ENCODE data around the gene AADACL4. TPM values are rescaled to one million over a fixed set of nuclear protein-coding genes. Genes with fewer than 3 reads are reported as not detected.
"Not testable (repeated sequence)": the region's sequence is repeated elsewhere in the genome, so short reads cannot be mapped to it uniquely, and the experiment has no call there.

AADACL4 gene
- total and polyA plus RNA-seq, 5 donors from 2014 or later = not detected

DNA sequence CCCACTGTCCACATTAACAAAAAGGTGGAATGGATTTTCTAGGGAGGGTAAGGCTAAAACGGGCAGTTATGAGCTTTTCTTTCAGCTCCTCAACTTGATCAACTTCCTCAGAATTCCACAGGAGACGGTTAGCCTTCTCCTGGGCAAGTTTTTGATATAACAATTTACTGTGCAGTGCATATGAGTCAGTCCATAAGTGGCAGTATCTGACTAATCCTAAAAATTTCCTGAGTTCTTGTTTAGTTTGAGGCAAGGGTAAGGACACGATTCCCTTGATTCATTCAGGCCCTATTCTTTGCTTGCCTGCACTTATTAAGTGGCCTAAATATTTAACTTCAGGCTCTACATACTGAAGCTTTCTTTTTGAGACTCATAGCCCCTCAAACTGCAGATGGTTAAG lies 65.8 kb downstream of the AADACL4 start:
- Histone ChIP-seq H3K36me3 (ENCODE audit: control insufficient read depth, insufficient read depth, low read length) (no peaks in the 10 kb centered on the region), H3K4me1 (ENCODE audit: control insufficient read depth, insufficient read depth, low read length, poor library complexity, severe bottlenecking) (no peaks in the 10 kb centered on the region), H3K27me3 (ENCODE audit: control insufficient read depth, insufficient read depth, low read length) (no peaks in the 10 kb centered on the region), H3K27ac (ENCODE audit: insufficient read depth, low read length, poor library complexity, severe bottlenecking) (no peak overlapping the region), H3K4me3 (ENCODE audit: low read depth, low read length) (no peak overlapping the region), H3K9me3 (ENCODE audit: control insufficient read depth in 2 of 2, low read length in 2 of 2) (no peaks in the 10 kb centered on the region)
- no peak overlapping the region for H3K27ac Mint-ChIP-seq
- H3K27me3 Mint-ChIP-seq = peaks cover 21% of the 10 kb centered on the region
- H3K4me3 Mint-ChIP-seq = no peak overlapping the region
- no peaks in the 10 kb centered on the region for H3K36me3 Mint-ChIP-seq
- DNase-seq (no peak), ATAC-seq (ENCODE audit: low read depth in 2 of 2) (no peak)
- H3K9me3 Mint-ChIP-seq = peaks cover 0 to 6% (median 3%) of the 10 kb centered on the region in 7 donors
- no peaks in the 10 kb centered on the region for H3K4me1 Mint-ChIP-seq

DNA sequence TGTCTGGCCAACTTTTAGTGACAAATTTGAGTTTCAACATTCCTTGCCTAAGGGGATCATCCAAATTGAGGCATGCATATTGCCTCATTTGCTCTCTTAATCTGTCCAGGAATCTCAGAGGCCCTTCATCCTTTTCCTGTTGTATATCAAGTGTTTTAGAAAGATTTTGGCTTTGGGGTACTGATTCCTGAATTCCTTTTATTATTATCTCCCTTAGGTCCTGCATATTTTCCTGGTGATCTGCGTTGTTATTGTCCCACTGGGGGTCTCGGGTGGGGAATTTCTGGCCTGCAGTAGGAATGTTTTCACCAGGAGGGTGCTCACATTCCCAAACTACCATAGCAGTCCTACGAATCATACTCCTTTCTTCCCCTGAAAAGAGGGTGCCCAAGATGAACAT lies 67.7 kb downstream of the AADACL4 start:
- ATAC-seq (ENCODE audit: low read depth in 2 of 2) (no peak), DNase-seq (no peak)
- no peak overlapping the region for H3K4me3 Mint-ChIP-seq
- H3K27ac Mint-ChIP-seq = no peak overlapping the region
- H3K4me3 ChIP-seq (ENCODE audit: low read depth, low read length) = no peak overlapping the region
- no peaks in the 10 kb centered on the region for H3K36me3 ChIP-seq (ENCODE audit: control insufficient read depth, insufficient read depth, low read length)
- no peaks in the 10 kb centered on the region for H3K9me3 ChIP-seq (ENCODE audit: control insufficient read depth in 2 of 2, low read length in 2 of 2)
- no peaks in the 10 kb centered on the region for H3K4me1 Mint-ChIP-seq
- peaks cover 27% of the 10 kb centered on the region for H3K27me3 Mint-ChIP-seq
- no peaks in the 10 kb centered on the region for H3K4me1 ChIP-seq (ENCODE audit: control insufficient read depth, insufficient read depth, low read length, poor library complexity, severe bottlenecking)
- H3K27me3 ChIP-seq (ENCODE audit: control insufficient read depth, insufficient read depth, low read length) = no peaks in the 10 kb centered on the region
- no peaks in the 10 kb centered on the region for H3K9me3 Mint-ChIP-seq
- H3K27ac ChIP-seq (ENCODE audit: insufficient read depth, low read length, poor library complexity, severe bottlenecking) = no peak overlapping the region
- no peaks in the 10 kb centered on the region for H3K36me3 Mint-ChIP-seq

DNA sequence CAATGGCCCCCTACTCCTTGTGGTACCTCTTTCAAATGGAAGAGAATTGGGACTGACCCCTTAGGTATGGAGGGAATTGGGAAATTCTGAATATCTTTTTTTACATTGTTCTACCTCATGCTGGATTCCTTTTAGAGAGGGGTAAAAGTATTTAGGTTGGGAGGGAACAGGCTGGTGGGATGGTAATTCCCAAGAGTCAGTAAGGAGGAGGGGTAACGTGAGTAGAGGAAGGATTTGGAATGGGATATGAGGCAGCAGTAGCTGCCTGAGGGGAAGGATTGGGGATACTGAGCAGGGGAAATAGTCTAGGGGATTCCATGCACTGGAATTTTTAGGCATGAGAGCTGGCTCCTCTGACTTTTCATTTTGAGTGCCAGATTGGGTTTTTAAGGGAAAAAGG lies 68.2 kb downstream of the AADACL4 start:
- H3K27ac ChIP-seq (ENCODE audit: insufficient read depth, low read length, poor library complexity, severe bottlenecking) = no peak overlapping the region
- Mint-ChIP-seq H3K36me3 (no peaks in the 10 kb centered on the region), H3K27me3 (peaks cover 27% of the 10 kb centered on the region), H3K9me3 (no peaks in the 10 kb centered on the region), H3K4me3 (no peak overlapping the region), H3K4me1 (no peaks in the 10 kb centered on the region), H3K27ac (no peak overlapping the region)
- ATAC-seq (ENCODE audit: low read depth in 2 of 2) = no peak
- DNase-seq = no peak
- H3K9me3 ChIP-seq (ENCODE audit: control insufficient read depth in 2 of 2, low read length in 2 of 2) = no peaks in the 10 kb centered on the region
- no peak overlapping the region for H3K4me3 ChIP-seq (ENCODE audit: low read depth, low read length)
- no peaks in the 10 kb centered on the region for H3K4me1 ChIP-seq (ENCODE audit: control insufficient read depth, insufficient read depth, low read length, poor library complexity, severe bottlenecking)
- no peaks in the 10 kb centered on the region for H3K27me3 ChIP-seq (ENCODE audit: control insufficient read depth, insufficient read depth, low read length)
- no peaks in the 10 kb centered on the region for H3K36me3 ChIP-seq (ENCODE audit: control insufficient read depth, insufficient read depth, low read length)

DNA sequence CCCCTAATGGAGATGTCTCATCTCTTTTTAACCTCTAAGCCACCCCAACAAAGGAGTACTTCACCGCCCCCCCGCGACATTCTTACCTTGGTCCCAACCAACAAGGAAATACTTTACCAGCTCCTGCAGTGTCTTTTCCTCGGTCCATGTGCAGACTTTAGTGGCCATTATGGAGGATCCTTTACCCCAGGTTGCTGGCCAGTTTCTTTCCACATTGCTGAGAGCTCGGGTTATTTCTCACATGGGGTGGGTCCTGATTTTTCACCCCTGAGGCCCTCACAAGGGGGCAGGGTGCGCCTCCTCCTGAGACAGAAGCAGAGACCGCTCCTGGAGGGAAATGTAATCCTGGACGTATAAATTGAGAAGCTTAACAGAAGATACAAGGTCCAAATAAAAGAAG lies 69.0 kb downstream of the AADACL4 start:
- H3K27ac ChIP-seq (ENCODE audit: insufficient read depth, low read length, poor library complexity, severe bottlenecking) = no peak overlapping the region
- no peaks in the 10 kb centered on the region for H3K4me1 ChIP-seq (ENCODE audit: control insufficient read depth, insufficient read depth, low read length, poor library complexity, severe bottlenecking)
- DNase-seq (no peak), ATAC-seq (ENCODE audit: low read depth in 2 of 2) (no peak)
- H3K27me3 ChIP-seq (ENCODE audit: control insufficient read depth, insufficient read depth, low read length) = no peaks in the 10 kb centered on the region
- H3K9me3 Mint-ChIP-seq = no peaks in the 10 kb centered on the region
- H3K36me3 ChIP-seq (ENCODE audit: control insufficient read depth, insufficient read depth, low read length) = no peaks in the 10 kb centered on the region
- H3K27ac Mint-ChIP-seq = no peak overlapping the region
- H3K36me3 Mint-ChIP-seq = no peaks in the 10 kb centered on the region
- no peaks in the 10 kb centered on the region for H3K9me3 ChIP-seq (ENCODE audit: control insufficient read depth in 2 of 2, low read length in 2 of 2)
- H3K27me3 Mint-ChIP-seq = peaks cover 27% of the 10 kb centered on the region
- no peak overlapping the region for H3K4me3 Mint-ChIP-seq
- no peak overlapping the region for H3K4me3 ChIP-seq (ENCODE audit: low read depth, low read length)
- H3K4me1 Mint-ChIP-seq = no peaks in the 10 kb centered on the region

DNA sequence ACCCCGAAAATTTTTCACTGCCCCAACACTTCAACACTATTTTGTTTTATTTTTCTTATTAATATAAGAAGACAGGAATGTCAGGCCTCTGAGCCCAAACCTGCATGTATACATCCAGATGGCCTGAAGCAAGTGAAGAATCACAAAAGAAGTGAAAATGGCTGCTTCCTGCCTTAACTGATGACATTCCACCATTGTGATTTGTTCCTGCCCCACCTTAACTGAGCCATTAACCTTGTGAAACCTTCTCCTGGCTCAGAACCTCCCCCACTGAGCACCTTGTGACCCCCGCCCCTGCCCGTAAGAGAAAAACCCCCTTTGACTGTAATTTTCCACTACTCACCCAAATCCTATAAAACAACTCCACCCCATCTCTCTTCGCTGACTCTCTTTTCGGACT lies 69.8 kb downstream of the AADACL4 start:
- not testable (repeated sequence) for DNase-seq; H3K9me3 Mint-ChIP-seq; H3K4me3 ChIP-seq (ENCODE audit: low read depth, low read length); H3K4me1 ChIP-seq (ENCODE audit: control insufficient read depth, insufficient read depth, low read length, poor library complexity, severe bottlenecking); H3K9me3 ChIP-seq (ENCODE audit: control insufficient read depth in 2 of 2, low read length in 2 of 2); H3K27ac Mint-ChIP-seq; ATAC-seq (ENCODE audit: low read depth in 2 of 2); H3K4me3 Mint-ChIP-seq; H3K36me3 Mint-ChIP-seq; H3K36me3 ChIP-seq (ENCODE audit: control insufficient read depth, insufficient read depth, low read length); H3K4me1 Mint-ChIP-seq; H3K27me3 ChIP-seq (ENCODE audit: control insufficient read depth, insufficient read depth, low read length); H3K27ac ChIP-seq (ENCODE audit: insufficient read depth, low read length, poor library complexity, severe bottlenecking)
- H3K27me3 Mint-ChIP-seq = peaks cover 24% of the 10 kb centered on the region

DNA sequence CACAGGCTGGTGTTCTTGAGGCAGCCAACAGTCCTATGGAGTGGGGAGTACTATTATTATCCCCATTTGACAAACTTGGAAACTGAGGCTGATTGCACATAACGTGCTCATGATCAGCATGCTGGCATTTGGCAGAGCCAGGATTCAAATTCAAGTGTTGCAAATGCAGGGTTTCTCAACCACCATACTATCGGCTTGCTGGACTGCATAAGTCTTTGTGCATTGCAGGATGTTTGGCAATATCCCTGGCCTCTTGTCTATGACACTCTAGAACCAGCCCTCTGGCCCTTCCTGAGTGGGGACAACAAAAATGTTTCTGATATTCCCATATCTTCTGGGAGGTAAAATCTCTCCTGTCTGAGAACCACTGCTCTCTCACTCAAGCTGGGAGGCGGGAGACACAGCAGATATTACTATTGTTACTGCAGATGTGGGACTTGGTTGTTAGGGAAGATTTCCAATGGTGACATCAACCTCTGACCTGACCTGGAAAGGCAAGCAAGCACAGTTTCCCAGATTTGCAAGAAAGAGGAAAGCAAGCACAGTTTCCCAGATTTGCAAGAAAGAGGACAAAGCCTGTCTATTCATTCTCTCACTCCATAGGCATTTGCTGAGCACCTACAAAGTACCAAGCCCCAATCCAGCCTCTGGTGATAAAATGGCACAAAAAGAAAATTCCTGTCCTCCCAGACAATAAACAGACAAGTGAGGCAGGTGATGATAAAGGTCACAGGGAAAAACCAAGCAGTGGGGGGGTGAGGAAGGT lies 71.0 kb downstream of the AADACL4 start:
- Mint-ChIP-seq H3K36me3 (no peaks in the 10 kb centered on the region), H3K4me3 (no peak overlapping the region), H3K4me1 (no peaks in the 10 kb centered on the region), H3K27me3 (peaks cover 21% of the 10 kb centered on the region), H3K9me3 (no peaks in the 10 kb centered on the region), H3K27ac (no peak overlapping the region)
- no peaks in the 10 kb centered on the region for H3K4me1 ChIP-seq (ENCODE audit: control insufficient read depth, insufficient read depth, low read length, poor library complexity, severe bottlenecking)
- no peak overlapping the region for H3K4me3 ChIP-seq (ENCODE audit: low read depth, low read length)
- no peaks in the 10 kb centered on the region for H3K9me3 ChIP-seq (ENCODE audit: control insufficient read depth in 2 of 2, low read length in 2 of 2)
- no peaks in the 10 kb centered on the region for H3K36me3 ChIP-seq (ENCODE audit: control insufficient read depth, insufficient read depth, low read length)
- no peak for ATAC-seq (ENCODE audit: low read depth in 2 of 2)
- H3K27me3 ChIP-seq (ENCODE audit: control insufficient read depth, insufficient read depth, low read length) = no peaks in the 10 kb centered on the region
- no peak for DNase-seq
- no peak overlapping the region for H3K27ac ChIP-seq (ENCODE audit: insufficient read depth, low read length, poor library complexity, severe bottlenecking)

DNA sequence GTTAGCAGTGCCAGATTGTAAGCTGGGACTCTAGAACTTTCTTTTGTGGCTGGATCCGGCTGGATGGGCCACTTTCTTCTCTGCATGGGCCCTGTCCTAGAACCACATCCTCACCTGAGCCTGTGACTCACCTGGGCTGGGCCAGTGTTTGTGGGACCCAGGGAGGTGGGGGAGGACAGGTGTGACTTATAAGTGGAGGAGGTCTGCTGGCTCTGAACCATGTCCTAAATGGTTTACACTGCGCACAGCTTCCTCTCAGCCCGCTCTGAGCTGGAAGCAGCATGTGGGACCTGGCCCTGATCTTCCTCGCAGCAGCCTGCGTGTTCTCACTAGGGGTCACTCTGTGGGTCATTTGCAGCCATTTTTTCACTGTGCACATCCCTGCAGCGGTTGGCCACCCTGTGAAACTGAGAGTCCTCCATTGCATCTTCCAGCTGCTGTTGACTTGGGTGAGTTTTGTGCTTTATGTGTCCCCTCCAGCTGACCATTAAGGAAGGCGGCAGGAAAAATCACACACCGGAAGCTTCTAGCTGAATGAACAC lies 72.1 kb downstream of the AADACL4 start, which contains the start of gene AADACL3:
AADACL3 (plus strand) TSS at position 215 of the 542 bp plus-strand sequence; CDS start at position 282, 67 bp downstream.
- Histone ChIP-seq H3K27ac (ENCODE audit: insufficient read depth, low read length, poor library complexity, severe bottlenecking) (no peak within 1 kb of the TSS), H3K4me1 (ENCODE audit: control insufficient read depth, insufficient read depth, low read length, poor library complexity, severe bottlenecking) (no peaks in the 10 kb centered on the region), H3K36me3 (ENCODE audit: control insufficient read depth, insufficient read depth, low read length) (no peaks in the 10 kb centered on the region), H3K4me3 (ENCODE audit: low read depth, low read length) (no peak within 1 kb of the TSS), H3K9me3 (ENCODE audit: control insufficient read depth in 2 of 2, low read length in 2 of 2) (no peaks in the 10 kb centered on the region), H3K27me3 (ENCODE audit: control insufficient read depth, insufficient read depth, low read length) (no peaks in the 10 kb centered on the region)
- Mint-ChIP-seq H3K36me3 (no peaks in the 10 kb centered on the region), H3K4me1 (no peaks in the 10 kb centered on the region), H3K9me3 (no peaks in the 10 kb centered on the region), H3K27me3 (peaks cover 28% of the 10 kb centered on the region), H3K4me3 (no peak within 1 kb of the TSS), H3K27ac (no peak within 1 kb of the TSS)
- DNase-seq (no peak), ATAC-seq (ENCODE audit: low read depth in 2 of 2) (no peak)
